Esophagus squamous epithelium (tissue), 4 donors: ENCODE measurements around the gene MTX1.
"Not testable (repeated sequence)": the region's sequence is repeated elsewhere in the genome, so short reads cannot be mapped to it uniquely, and the experiment has no call there.

Source experiments
- POLR2A ChIP-seq, 4 donors: fragments of 450-650 bp; IDR thresholded peaks; one replicate each; pipeline ENCODE4 v1.6.1; 2017; ENCODE audit warnings: antibody characterized with exemption in 4 of 4, mild to moderate bottlenecking in 4 of 4, moderate library complexity in 3 of 4
- TF ChIP-seq, protein P1 (sequence below), 6 experiments: fragments of 450-650 bp in 4 of 6; fragments of 200-600 bp in 2 of 6; sonication (generic) in 2 of 6; IDR thresholded peaks; one replicate each; pipeline ENCODE4 v1.5.1; 2016 to 2019; ENCODE audit warnings: antibody characterized with exemption in 6 of 6, mild to moderate bottlenecking in 4 of 6, moderate library complexity in 4 of 6

GRCh38 chr1:155214702-155215101 is 6.2 kb downstream of the MTX1 start:
- not testable (repeated sequence) for TF ChIP-seq POLR2A (IDR thresholded peaks at IDR 0.05)
- TF ChIP-seq, protein P1, sequence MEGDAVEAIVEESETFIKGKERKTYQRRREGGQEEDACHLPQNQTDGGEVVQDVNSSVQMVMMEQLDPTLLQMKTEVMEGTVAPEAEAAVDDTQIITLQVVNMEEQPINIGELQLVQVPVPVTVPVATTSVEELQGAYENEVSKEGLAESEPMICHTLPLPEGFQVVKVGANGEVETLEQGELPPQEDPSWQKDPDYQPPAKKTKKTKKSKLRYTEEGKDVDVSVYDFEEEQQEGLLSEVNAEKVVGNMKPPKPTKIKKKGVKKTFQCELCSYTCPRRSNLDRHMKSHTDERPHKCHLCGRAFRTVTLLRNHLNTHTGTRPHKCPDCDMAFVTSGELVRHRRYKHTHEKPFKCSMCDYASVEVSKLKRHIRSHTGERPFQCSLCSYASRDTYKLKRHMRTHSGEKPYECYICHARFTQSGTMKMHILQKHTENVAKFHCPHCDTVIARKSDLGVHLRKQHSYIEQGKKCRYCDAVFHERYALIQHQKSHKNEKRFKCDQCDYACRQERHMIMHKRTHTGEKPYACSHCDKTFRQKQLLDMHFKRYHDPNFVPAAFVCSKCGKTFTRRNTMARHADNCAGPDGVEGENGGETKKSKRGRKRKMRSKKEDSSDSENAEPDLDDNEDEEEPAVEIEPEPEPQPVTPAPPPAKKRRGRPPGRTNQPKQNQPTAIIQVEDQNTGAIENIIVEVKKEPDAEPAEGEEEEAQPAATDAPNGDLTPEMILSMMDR (IDR thresholded peaks at IDR 0.05) = not testable (repeated sequence)
